Fibroblast of upper back skin (primary cell): ENCODE data around the gene UBALD1.

Experiments
- DNase-seq: peaks from one replicate; pipeline ENCODE4 v3.0.0-alpha.2; 2013

Gene UBALD1

GRCh38 chr16:4613636-4614570, 785 bp downstream of the UBALD1 start:
- peak; percentile 35 for DNase-seq

- DNase-seq: no peak
Observed at GRCh38 chr16:4612977-4613635, 1.6 kb downstream of the UBALD1 start.

- DNase-seq: no peak
Observed at GRCh38 chr16:4612474-4612931, 2.2 kb downstream of the UBALD1 start.

- DNase-seq: no peak
Observed at GRCh38 chr16:4611337-4612021, 3.2 kb downstream of the UBALD1 start.

- DNase-seq: no peak
Observed at GRCh38 chr16:4610011-4611005, 4.4 kb downstream of the UBALD1 start.

GRCh38 chr16:4609200-4610010, 5.3 kb downstream of the UBALD1 start:
- no peak for DNase-seq

GRCh38 chr16:4608704-4608980, 6.0 kb downstream of the UBALD1 start:
- DNase-seq: no peak

GRCh38 chr16:4607841-4608703, 6.6 kb downstream of the UBALD1 start:
- DNase-seq: no peak

GRCh38 chr16:4606354-4606753, 8.3 kb downstream of the UBALD1 start:
- no peak for DNase-seq

- DNase-seq: no peak
Observed at GRCh38 chr16:4604401-4604800, 10.3 kb downstream of the UBALD1 start.

GRCh38 chr16:4603624-4604170, 11.0 kb downstream of the UBALD1 start:
- no peak for DNase-seq

- DNase-seq: no peak
Observed at GRCh38 chr16:4602331-4602730, 12.4 kb downstream of the UBALD1 start.

GRCh38 chr16:4601864-4602186, 12.9 kb downstream of the UBALD1 start:
- DNase-seq: no peak

GRCh38 chr16:4601036-4601863, 13.4 kb downstream of the UBALD1 start:
- DNase-seq: no peak

GRCh38 chr16:4599545-4599944, 15.1 kb downstream of the UBALD1 start:
- DNase-seq: no peak

- DNase-seq: no peak
Observed at GRCh38 chr16:4599037-4599436, 15.7 kb downstream of the UBALD1 start.

GRCh38 chr16:4597174-4597573, 17.5 kb downstream of the UBALD1 start:
- no peak for DNase-seq

GRCh38 chr16:4594433-4595410, 20.0 kb downstream of the UBALD1 start:
- DNase-seq: no peak
